ENCODE measurements around the gene LMX1B.
"Not testable (repeated sequence)": the region's sequence is repeated elsewhere in the genome, so short reads cannot be mapped to it uniquely, and the experiment has no call there.

Gene LMX1B

DNA sequence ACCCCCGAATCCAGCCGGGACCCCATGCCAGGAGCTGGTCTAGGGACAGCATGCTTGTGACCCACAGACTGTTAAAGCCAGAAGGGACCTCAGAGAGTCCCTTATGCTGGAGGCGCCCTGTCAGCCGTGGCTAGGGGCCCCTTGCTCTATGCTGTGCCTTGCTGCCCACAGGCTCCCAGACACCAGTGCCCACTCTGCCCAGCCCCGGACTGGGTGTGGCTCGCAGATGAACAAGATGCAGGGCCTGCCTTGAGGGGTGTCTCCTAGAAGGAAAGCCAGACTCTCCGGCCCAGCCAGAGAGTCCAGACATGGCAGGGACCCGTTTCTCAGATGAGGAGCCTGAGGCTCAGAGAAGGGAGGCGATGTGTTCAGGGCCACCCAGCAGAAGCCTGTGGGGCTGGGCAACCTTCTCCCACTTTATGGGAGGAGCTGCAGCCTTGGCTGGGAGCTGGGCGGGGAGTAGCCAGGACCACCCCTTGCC, 85.7 kb downstream of the LMX1B start:
- DNase-seq, result no peak

DNA sequence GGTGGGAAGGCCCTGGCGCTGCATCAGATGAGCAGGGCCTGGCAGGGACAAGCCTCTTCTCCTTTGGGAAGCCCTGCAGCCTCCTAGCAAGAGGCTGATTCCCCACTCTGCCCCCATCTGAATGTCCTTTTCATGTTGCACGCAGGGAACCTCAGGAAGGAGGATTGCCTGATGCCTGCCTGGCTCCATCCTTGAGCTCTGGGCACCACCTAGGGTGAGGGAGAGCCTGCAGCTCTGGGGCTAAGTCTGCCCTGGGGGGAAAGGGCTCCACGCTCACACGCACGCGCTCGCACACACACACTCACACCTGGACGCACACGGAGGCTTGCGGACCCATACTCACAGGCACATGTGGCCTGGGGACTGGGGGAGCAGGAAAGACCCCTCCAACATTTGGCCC, 86.6 kb downstream of the LMX1B start:
- no peak for DNase-seq

DNA sequence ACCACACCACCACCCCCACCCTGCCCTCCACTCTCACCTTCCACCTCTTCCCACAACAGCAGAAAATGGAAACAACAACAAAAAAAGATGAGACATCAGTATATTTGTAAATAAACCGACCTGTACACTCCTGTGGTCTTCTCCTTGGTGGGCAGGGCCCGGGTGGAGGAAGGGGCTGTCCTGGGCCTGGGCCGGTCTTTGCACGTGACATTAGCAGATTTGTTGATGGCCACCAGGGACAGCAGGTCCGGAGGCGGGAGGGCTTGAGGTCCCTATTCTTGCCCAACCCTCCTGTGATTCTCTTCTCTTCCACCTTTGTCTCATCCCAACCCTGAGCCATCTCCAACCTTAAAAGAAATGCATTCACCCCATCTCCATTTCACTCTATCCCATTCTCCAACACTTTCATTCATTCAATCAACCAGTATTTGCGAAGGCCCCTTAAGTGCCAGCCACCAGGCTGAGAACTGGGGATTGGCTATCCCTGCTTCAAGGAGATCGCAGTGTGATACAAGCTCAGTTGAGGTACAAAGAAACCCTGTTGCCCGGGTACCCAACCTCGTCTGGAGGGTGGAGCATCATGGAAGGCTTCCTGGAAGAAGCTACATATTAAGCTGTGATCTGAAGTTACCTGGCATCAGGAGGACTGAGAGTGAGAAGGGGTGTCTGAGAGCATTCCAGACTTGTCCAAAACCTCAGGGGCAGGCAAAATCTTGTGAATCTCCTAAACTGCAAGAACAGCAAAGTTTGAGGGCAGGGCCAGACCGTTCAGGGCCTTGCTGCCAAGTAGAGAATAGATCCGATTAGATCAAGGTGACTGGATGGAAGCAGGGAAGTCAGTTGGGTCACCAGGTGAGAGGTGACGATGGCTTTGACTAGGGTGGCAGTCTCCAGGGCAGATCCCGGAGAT, 87.4 kb downstream of the LMX1B start:
- no peak for DNase-seq

DNA sequence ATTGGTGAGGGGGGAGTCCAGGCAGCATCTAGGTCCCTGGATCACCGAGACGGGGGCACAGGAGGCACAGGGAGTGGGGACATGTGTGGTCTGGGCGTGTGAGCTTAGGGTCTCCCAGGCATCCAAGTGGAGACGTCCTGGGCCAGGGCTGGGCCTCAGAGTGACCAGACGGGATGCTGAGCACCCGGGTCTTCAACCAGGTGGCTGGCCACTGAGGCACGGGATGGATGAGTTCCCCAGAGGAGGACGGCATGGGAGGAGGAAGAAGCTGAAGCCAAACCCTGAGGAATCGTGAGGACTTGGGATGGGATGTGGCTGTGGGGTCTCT, 88.0 kb downstream of the LMX1B start:
- DNase-seq, result no peak

DNA sequence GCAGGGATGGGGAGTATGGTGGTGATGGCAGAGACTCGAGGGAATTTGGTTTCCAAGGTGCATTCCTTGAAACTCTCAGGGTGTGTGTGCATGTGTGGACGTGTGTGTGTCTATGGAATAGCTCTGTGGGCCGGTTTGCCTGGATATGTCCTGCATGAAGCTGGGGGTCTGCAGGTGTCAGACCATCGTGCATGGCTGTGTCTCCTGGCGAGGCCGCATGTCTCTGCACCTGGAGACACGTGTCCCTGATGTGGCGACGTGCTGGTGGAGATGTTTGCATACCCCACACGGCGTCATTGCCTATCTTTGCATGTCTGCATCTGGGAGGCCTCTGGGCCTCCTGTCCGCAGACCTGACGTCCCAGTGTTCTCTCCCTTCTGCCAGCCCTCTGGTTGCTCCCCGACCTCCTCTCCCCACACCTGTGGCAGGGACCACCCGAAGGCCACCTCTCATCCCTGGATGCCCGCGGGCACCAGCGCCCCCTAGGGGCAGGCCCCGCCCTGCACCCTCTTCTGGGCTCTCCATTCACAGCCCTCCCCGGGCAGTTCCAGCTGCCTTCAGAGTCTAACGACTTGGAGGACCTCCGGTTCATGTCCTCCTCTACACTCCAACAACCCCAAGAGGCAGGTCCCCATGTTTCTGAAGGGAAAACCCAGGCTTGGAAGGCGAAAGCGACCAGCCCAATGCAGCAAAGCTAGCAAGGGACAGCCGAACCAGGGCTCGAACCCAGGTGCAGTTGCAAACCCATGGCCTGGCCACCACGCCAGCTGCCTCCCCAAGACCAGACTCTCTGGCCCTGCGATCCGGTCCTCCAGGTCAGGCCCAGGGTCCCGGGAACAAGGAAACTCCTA, 88.6 kb downstream of the LMX1B start:
- DNase-seq, result no peak

DNA sequence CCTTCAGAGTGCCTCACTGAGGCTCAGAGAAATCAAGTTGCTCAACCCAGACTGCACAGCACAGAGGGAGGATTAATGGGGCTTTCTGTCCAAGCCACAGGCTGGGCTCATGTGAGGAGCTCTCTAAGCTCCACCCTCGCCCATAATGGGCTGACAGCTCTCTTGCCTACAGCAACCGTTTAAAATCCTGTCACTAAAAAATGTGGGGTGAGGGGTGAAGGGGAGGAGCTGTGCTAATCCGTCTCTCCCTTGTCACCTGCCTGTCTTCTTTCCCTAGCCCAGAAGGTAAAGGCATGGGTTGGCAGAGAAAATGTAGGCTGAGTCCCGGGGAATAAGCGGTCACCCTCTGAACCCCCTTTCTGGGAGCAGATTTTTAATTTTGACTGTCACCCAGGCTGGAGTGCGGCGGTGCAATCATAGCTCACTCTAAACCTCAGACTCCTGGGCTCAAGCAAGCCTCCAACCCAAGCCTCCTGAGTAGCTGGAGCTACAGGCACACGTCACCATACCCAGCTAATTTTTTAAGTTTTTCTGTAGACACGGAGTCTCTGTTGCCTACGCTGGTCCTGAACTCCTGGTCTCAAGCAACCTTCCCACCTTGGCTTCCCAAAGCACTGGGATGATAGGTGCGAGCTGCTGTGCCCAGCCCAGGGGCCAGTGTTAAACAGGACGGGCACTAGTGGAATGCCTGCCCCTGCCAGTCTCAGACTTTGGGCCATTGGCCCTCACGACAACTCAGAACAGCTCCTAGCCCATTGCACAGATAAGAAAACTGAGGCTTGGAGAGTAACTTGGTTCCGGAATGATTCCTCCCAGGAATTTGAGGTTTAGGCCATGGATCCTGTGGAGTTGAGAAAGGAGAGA, 89.5 kb downstream of the LMX1B start:
- DNase-seq, result no peak

DNA sequence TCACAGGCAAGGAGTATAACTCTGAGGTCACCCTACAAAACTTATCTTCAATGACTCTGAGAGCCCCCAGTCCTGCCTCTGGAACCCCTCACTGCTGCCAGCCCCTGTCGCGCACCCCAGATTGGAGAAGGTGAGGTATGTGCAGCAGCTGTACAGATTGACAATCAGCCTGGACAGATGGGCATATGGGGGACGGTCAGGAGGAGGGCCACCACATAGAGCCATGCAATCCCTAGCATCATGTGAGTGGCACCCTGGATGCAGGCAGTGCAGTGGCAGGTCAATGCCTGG, 90.1 kb downstream of the LMX1B start:
- no peak for DNase-seq

DNA sequence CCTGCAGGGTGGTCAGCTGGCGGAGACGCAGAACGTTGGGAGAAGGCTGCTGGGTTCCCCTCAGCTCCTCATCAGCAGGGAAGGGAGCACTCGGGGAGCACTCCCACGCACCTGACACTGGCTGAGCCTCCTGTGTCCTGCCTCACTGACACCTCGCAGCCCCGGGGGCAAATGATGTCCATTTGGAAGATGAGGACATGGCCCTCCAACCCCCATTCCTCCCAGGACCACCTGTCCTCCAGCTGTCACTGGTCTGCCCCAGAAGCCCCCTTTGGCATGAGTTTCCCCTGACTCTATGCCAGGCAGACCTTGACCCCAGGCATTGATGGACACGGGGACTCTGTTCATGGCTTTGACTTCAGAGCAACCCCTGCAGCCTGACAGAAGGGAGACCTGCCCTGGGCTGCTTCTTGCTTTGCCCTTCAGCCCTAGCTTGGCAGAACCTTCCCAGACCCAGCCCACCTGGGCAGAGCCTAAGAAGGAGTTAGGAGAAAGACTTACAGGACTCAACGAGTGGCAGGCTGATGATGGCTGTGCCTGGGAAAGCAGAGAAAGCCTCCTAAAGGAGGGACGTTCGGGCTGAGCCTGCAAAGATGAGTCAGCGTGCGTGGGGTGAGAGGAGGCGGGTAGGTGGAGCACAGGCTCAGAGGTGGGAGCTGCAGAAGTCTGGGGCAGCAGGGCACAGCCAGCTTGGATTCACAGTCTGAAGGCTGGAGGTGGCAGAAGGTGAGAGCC, 90.6 kb downstream of the LMX1B start:
- DNase-seq, result no peak

DNA sequence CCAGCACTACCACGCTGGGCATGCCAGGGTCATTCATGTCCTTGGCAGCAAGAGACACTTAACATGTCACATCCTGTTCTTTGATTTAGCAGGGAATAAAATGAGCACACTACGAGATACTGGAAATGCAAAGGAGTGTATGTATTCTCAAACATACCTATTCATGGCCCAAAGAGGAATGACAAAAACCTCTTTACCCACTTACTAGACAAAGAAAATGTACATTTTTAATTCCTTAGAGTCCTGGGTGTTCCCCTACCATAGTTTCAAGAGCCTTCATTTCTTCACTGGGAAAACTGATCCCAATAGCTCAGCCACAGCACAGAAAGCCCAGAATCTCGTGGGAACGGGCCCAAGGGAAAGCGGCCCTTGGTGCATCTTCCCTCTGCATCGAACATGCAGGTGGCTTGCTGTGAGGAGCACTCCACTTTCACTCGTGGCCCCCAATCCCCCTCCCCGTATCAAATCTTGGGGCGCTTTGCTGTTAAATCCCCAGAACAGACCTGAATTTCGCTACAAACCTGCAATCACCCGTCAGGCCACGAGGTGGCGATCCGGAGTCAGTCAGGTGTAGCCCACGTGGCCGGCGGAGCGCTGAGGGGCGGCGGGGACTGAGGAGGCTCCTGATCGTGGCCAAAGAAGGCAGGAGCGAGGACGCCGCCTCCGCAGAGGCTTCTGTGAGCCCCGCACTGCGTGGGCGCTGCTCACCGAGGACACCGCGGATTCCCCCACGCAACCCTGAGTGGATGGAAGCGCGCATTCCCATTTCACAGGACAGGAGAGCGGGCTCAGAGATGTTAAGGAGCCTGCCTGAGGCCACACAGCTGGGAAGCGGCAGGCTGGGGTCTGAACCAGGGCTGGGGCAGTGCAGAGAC, 91.4 kb downstream of the LMX1B start:
- DNase-seq, result peak; percentile 74

DNA sequence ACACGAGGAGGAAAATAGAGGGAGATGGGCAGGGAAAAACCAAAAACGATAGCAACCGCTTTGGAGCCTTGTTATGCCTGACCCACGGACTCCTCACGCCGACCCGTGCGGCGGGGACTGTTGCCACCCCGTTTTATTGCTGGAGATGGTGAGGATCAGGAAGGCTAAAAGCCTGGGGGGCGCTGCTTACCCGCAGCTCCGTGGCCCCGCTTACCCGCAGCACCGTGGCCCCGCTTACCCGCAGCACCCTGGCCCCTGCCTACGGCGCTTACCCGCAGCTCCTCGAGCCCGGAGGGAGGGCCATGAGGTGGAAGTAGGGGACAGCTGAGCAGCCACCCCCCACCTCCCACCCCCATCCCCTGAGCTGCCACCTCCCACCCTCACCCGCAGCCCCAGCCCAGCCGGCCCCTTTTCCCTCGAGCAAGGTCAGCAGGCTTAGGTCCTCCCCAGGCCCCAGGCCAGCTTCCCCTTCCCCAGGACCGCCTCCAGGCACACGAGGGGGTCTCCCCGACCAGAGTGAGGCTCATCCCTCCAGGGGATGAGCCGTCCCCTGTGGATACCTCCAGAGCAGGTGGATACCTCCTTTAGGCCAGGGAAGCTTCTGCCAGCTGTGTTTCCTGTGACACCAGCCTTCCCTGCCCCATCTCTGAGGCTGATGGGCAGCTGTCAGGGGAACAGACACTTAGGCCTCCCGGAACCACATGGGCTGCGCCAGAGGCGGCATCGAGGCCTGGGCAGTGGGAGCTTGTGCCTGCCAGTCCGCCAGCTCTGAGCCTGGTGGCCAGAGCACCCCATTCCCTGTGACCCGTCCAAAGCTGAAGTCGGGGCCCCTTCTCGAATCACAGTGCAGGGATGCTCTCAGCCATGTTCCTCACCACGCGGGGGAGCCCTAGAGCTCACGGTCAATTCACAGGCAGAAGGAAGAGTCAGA, 92.3 kb downstream of the LMX1B start:
- peak in 1 of 2 experiments; percentile 15 for DNase-seq

DNA sequence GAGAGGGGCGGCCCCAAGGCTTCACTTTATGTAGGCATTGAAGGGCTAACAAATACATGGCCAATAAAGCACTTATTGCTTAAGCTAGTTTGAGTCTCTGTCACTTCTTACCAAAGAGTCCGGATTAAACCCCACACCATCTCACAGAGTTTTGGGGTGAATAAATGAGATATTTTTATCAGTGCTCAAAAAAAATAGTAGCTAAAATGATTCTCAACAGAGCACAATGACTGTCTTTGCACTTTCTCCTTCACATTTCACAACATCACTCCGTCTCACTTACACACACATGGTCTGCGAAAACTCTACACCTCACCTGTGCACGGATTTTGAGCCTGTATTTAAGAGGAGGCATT, 92.9 kb downstream of the LMX1B start:
- no peak for DNase-seq

DNA sequence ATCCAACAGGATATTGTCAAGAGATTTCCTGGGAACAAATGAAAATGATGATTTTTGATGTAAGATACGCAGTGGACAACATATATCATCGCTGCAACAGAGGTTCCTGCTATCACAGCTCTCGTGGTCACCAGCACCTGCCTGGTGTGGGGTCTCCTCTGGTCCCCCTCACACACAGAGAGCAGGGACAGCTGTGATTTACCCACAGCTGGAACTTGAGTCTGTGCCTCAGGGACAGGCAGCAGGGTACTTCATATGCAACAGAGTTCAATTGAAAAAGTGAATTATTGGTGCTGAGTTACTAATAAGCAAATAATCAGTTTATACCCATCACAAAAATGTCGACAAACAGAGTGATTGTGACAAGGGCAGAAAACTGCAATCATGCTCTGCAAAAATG, 93.4 kb downstream of the LMX1B start:
- no peak for DNase-seq

DNA sequence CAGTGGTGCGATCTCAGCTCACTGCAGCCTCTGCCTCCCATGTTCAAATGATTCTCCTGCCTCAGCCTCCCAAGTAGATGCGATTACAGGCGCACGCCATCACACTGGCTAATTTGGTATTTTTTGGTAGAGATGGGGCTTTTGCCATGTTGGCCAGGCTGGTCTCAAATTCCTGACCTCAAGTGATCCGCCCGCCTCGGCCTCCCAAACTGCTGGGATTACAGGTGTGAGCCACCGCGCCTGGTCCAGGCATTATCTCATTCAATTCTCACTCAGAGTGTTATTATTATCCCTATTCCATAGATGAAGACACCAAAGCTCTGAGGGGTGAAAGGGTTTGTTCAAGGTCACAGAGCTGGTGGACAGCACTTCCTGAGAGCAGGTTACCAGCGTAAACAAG, 94.0 kb downstream of the LMX1B start:
- DNase-seq, result not testable (repeated sequence)

DNA sequence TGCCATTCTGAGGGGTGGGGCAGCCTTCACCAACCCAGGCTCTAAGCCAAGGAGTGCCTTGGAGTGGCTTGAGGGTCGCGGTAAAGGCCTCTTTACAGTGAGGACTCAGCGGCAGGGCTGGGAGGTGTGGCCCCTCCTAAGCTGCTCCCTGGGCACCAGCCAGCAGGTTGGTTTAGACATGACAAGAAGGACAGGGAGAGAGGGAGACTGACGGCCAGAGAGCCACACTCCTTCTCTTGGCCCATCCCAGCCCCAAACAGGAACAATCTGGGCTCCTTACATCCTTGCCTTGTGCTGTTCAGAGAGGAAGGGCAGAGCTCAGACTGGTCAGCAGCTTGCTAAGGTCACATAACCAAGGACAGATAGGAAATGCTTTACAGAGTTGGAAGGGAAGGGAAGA, 94.5 kb downstream of the LMX1B start:
- DNase-seq, result no peak

DNA sequence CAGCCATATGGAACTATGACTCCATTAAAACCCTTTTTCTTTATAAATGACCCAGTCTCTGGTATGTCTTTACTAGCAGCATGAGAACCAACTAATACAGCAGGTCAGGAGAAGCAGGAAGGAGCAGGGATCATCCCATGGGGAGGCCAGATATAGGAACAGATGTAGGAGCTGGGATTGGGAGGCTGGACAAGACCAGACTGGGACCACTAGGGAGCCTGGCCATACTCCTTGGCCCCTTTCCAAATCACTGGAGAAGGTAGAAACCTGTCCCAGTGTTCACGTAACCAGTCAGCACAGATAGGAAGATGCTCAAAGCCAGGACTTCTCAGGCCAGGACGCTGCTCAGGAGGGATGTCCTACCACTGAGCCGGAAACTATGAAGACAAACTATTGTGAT, 95.5 kb downstream of the LMX1B start:
- no peak for DNase-seq

DNA sequence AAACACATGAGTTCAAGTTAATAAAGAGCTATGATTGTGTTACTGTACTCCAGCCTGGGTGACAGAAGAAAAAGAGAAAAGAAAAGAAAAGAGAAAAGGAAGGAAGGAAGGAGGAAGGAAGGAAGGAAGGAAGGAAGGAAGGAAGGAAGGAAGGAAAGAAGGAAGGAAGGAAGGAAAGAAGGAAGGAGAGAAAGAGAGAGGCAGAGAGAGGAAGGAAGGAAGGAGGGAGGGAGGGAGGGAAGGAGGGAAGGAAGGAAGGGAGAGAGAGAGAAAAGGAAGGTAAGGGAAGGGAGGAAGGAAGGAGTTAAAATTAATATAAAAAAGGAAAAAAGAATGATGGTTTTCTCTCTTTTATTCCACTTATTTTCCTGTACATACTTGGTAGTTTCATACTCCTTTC, 101.7 kb downstream of the LMX1B start:
- no peak for DNase-seq

DNA sequence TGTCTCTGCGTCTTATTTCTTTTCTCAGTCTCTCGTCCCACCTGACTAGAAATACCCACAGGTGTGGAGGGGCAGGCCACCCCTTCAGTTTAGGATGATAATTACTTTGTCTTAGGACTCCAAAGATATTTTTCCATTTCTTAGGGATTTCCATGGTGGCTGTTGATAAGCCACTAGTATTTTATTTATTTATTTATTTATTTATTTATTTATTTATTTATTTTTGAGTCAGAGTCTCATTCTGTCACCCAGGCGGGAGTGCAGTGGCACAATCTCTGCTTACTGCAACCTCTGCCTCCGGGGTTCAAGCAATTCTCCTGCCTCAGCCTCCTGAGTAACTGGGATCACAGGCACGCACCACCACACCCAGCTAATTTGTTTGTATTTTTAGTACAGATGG, 103.7 kb downstream of the LMX1B start:
- DNase-seq, result not testable (repeated sequence)

DNA sequence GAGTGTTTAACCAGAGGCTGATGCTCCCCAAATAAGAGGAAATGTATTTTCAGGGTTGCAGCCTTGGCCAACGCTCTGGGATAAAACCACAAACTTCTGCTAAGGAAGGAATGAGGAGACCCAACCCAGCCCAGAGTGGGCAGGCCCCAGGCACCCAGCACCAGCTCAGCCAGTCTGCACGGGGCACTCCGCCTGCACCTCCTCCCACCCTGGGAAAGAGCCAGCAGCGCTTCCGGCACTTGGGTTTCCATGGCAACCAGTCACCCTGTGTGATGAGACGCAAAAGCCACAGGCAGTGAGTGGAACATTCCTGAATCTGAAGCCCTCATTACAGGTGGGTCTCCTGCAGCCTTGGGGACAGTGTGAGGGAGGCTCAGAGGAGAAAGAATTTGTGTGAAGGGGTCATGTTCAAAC, 105.9 kb downstream of the LMX1B start:
- peak; percentile 56 to 69 for DNase-seq

DNA sequence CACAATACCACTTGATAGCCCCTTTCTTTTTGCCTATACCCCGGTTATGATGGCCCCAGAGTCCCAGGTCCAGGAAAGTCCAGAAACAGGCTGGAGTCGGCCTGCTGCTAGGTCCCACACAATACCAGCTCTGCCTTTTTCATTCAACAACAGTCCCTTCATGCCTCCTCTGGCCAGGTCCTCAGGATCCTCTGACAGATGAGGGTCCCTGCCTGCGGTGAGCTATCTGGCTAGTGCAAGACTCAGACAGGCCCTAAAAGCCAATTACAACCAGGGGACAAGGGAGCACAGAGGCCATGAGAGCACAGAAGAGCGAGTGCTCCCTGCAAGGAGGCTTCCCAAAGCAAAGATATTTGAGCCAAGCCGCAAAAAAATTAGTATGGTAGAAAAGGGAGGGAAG, 106.3 kb downstream of the LMX1B start:
- DNase-seq, result no peak
